Activated naive CD8-positive, alpha-beta T cell treated with anti-CD3 and anti-CD28 coated beads, Interleukin-2, amount 50 U/mL, for 16 hours (primary cell): ENCODE data around the gene ST8SIA4.

Experiments
- DNase-seq: peaks from one replicate; pipeline ENCODE4 v3.0.0-alpha.2; 2020; ENCODE audit warnings: low read depth, low spot score

Gene ST8SIA4

GRCh38 chr5:100872408-100873190 is 30.5 kb downstream of the ST8SIA4 start:
- no peak for DNase-seq

DNA sequence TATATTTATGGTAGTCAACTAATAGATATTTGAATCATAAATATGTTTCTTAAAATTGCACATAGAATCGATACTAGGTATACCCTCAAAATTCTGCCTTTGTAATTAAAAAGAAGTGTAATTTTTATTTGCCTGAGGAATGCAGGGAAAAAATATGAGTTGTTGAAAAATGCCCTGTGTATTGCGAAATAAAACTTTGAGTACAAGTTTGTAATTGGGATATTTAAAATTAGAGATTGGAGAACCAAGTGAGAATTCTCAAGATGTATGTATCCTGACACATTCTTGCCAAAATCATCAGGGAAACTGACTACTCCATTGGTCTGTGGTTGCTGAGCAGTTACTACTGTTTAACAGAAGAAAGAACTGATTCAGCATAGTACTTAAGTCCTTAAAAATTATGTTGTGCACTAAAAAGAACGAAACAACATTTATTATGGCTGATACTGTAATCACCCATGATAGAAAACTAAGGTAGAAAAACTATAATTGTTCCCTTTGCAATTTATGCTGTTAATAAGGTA is 36.0 kb downstream of the ST8SIA4 start:
- DNase-seq = no peak

- no peak for DNase-seq
Measured at GRCh38 chr5:100864931-100865330, 38.2 kb downstream of the ST8SIA4 start.

GRCh38 chr5:100863739-100864138 is 39.3 kb downstream of the ST8SIA4 start:
- no peak for DNase-seq

GRCh38 chr5:100861148-100861547 is 41.9 kb downstream of the ST8SIA4 start:
- DNase-seq = no peak

GRCh38 chr5:100860407-100860806 is 42.7 kb downstream of the ST8SIA4 start:
- DNase-seq = no peak

DNA sequence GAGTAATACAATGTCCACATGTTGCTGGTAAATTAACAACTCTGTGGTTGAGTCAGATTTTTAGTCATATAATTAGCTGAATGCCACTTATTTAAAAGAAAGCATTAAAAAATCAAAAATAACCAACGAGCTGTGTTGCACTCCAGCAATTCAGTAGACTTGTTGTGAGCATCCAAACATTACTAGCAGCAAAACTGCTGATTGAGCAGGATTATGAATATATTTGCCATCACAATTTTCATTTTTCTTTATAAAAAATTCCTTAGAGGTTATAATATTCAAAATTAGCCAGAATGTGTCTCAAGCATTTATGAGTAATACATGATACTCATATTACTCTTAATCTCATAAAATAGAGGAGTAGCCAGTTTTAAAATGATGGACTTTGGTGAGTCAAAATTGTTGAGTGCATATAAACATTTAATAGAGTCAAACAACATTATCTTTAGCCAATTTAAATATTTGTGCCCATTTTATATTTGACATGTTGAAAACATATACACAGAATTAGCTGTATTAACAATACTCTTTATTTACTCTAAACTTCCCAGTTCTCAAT is 44.0 kb downstream of the ST8SIA4 start:
- DNase-seq = no peak

DNA sequence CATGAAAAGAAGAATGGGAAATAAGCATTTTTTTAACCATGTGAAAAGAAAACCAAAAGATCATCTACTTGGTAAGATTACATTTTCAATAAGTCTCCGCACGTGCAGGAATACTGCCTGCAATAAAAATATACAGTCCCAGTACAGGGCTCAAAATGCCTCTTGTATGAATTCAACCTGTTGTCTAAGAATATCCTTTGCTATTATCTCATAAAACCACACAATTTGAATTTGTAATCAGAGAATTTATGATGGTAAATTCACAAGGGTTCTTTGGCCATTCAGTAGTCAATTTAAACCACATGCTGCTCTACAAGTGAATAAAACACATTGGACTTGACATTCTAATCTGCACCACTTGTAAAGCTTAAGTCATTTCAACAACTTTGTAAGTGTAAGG is 46.6 kb downstream of the ST8SIA4 start:
- DNase-seq = no peak

DNA sequence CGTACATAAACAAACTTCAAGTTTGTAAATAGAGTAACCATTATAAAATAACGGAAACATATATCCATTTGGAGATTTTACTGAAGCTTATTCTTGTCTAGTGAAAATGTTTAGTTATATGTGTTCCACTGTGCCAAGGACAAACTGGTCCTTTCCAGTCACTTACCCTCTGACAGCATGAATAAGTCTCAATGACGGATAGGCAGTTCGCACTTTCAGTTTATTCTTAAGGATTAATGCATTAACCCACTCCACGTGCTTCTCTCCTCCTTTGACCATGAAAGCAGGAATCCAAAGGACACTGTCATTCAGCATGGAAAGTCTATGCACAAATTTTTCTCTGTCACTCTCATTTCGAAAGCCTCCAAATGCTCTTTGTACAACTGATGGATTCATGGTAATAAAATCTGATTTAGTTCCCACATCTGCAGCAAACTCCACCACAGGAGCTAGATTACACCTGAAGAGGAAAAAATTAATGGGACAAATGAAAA is 47.1 kb downstream of the ST8SIA4 start:
- no peak for DNase-seq

DNA sequence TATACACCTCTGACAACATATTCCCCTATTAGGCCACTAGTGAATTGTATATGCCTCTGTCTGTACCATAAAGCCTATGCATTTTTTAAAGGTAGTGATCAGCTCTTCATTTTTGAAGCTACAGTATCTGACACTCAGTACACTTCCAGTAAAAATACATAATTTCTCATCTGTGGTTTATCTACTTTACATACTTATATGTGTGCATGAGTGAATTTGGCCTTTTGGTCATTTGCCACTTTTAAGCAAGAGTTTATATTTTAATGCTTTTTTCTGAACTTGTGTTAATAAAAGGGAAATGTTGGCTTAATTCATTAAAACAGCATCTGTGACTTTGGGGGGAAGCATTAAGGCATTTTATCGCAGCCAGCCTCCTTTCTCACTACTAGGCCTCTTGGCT is 47.8 kb downstream of the ST8SIA4 start:
- DNase-seq = no peak

DNA sequence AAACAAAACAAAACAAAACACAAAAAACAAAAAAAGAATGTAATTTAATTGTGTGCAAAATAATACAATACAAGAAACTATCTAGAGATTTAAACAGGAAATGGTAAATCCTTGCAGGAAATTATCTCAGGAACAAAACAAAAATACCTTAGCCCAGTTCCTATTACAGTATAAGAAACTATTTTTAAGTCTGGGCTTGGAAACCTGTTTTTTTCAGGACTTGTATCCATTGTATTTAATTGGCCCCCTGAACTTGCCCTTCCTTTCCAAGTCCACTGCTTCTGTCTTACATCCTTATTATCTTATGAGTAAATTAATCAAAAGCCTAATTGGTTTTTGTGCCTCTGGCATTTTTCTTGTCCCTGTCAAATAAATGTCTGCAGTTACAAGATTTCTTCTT is 48.5 kb downstream of the ST8SIA4 start:
- no peak for DNase-seq

DNA sequence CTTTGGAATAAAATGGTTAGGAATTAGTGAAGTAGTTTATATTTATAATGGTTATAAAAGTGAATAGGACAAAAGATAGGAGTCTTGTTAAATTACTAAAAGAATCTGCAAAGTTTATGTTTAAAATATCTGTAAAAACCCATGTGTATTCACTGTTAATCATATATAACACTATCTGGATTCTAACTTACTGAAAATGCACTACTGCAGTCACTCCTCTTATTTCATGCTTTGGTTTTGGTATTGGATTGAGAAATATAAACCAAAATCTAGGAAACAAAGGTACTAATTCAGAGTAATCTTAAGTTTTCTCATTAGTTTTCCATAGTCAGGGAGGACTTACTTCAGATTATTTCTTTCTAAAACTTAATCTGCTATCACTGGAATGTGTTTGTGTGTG is 49.5 kb downstream of the ST8SIA4 start:
- no peak for DNase-seq

DNA sequence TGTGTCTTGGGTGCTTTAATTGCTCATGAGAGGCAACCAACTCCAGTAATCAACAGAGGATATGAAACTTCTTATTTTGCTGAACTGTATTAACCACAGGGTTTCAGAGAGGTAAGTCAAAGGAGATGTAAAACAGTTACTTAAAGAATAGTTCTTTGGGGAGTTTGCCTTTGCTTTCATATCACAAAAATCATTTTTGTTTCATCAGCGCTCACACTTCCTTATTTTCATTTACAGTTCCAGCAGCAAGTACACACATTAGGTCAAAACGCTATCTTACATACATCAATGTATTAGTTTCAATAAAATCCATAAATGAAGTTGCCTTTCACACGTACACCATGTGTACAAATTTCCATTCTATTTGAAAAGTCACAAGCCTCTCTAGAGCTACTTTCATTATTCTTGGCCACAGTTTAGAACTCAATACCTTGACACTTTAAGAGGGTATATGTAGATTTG is 50.1 kb downstream of the ST8SIA4 start:
- DNase-seq = no peak

DNA sequence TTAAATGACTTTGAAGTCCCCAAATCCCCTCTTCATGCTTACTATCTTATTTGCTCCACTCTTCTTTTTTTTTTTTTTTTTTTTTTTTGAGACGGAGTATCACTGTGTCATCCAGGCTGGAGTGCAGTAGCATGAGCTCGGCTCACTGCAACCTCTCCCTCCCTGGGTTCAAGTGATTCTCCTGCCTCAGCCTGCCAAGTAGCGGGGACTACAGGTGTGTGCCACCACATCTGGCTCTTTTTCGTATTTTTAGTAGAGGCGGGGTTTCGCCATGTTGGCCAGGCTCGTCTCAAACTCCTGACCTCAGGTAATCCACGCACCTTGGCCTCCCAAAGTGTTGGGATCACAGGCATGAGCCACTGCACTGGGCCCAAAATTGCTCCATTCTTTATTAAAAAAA is 51.0 kb downstream of the ST8SIA4 start:
- DNase-seq = no peak

- no peak for DNase-seq
Measured at GRCh38 chr5:100846772-100847171, 56.3 kb downstream of the ST8SIA4 start.

DNA sequence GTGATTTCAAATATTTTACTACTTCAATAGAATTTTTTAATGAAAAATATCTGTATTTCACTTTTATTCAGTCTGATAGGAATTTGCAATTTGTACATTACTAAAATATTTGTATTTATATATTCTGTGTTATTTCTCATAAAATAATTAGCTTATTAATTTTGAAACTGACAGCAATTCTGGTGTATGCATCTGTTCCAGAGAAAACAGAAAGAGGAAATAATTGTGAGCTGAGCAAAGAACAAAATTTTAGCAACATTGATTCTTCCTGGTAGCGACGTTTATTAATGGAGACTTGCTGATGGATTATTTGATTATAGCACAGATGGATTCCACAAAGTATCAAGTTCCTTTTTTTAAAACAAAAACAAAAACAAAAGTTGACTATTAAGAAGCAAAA is 61.0 kb downstream of the ST8SIA4 start:
- DNase-seq = no peak

DNA sequence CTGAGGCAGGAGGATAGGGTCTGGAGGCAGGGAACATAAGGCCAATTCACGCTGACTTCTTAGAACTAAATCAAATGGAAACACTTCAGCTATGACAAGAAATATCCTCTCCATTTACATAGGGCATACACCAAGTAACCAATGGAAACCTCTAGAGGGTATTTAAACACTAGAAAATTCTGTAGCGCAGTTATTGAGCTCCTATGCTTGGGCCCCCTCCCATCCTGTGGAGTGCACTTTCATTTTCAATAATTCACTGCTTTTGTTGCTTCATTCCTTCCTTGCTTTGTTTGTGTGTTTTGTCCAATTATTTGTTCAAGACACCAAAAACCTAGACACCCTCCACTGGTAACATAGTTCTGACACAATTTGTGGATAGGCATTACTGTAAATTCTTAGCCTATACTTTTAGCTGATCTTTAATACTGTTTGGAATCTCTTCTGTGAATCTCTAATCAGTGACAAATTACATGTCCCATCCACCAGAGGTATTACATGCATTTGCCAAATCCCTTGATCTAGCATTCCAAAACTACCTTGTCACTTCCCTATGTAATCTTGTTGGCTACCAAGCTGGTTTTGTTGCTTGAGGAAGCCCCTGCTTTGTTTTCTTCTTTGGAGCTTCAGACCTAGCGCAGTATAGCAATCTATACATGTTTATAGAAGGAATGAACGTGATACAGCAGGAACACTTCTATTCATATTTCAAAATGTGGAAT is 61.6 kb downstream of the ST8SIA4 start:
- no peak for DNase-seq

GRCh38 chr5:100840789-100841188 is 62.3 kb downstream of the ST8SIA4 start:
- no peak for DNase-seq

DNA sequence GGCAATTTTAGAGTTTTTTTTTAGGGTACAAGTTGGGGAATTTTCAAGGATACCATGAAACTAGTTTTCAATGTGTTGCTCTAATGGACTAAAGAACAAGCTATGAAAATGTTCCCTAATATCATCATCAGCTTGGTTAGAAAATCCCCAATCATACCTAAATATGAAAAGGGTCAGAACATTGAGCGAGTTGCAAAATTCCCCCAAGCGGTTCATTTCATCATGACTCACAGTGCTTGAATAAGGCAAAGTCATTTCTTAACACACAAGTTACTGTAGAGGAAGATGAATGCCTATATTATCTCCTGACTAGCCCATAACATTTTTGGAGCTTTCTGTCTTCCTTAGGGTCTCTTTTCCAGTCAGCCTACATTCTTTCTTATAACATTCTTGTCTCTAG is 62.7 kb downstream of the ST8SIA4 start:
- no peak for DNase-seq

DNA sequence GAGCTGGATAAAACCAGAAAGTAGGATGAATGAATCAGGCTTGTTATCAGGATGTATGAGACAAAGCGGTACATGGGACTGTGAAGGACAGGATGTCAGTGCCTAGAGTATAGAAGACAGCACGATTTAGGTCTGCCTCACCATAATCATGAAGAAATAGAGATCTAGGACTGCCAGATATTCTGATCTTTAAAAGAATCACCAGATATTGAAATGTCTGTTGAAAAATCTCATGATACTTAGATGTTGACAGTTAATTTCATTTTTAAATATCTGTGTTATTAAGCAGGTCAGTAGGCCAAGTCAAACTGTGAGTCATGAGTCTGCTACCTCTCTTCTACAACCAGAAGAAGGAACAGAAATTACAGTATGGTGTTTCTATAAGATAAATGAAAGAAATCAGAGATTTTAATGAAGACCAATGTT is 65.0 kb downstream of the ST8SIA4 start:
- DNase-seq = no peak

DNA sequence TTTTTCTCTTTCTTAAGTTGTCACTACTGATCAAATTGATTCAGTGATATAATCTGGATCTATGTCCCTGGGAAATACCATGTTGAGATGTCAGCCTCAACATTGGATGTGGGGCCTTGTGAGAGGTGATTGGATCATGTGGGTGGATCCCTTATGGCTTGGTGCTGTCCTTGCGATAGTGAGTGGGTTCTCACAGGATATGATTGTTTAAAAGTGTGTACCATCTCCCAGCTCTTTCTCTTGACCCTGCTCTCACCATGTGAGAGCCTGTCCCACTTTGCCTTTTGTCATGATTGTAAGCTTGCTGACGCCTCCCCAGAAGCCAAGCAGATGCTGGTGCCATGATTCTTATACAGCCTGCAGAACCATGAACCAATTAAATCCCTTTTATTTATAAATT is 68.6 kb downstream of the ST8SIA4 start:
- no peak for DNase-seq
